ENCODE measurements around the gene METTL8.
A peak's percentile ranks its signal among the peaks of the same experiment; 100 is the strongest.
"Not testable (repeated sequence)": the region's sequence is repeated elsewhere in the genome, so short reads cannot be mapped to it uniquely, and the experiment has no call there.

METTL8 gene

GRCh38 chr2:171430516-171431410 is 3.0 kb downstream of the METTL8 start:
- DNase-seq = no peak

- DNase-seq = not testable (repeated sequence)
These were observed 10.9 kb downstream of the METTL8 start for GRCh38 chr2:171422710-171423495.

- DNase-seq = no peak
These were observed 12.8 kb downstream of the METTL8 start for GRCh38 chr2:171420728-171421563.

GRCh38 chr2:171419333-171419732 is 14.5 kb downstream of the METTL8 start:
- DNase-seq = no peak

- peak; percentile 79 to 80 for DNase-seq
These were observed 17.5 kb downstream of the METTL8 start for GRCh38 chr2:171416009-171416926.

- not testable (repeated sequence) for DNase-seq
These were observed 19.1 kb downstream of the METTL8 start for GRCh38 chr2:171414645-171415044.

GRCh38 chr2:171412571-171413175 is 21.1 kb downstream of the METTL8 start:
- DNase-seq = no peak

- DNase-seq = no peak
These were observed 21.9 kb downstream of the METTL8 start for GRCh38 chr2:171411791-171412483.

- no peak for DNase-seq
These were observed 22.6 kb downstream of the METTL8 start for GRCh38 chr2:171411214-171411613.

GRCh38 chr2:171410624-171411023 is 23.2 kb downstream of the METTL8 start:
- DNase-seq = no peak

GRCh38 chr2:171410101-171410500 is 23.7 kb downstream of the METTL8 start:
- no peak for DNase-seq

GRCh38 chr2:171409436-171409971 is 24.3 kb downstream of the METTL8 start:
- peak in 1 of 2 donors; percentile 13 for DNase-seq

- no peak for DNase-seq
These were observed 26.1 kb downstream of the METTL8 start for GRCh38 chr2:171407676-171408044.

- DNase-seq = no peak
These were observed 26.6 kb downstream of the METTL8 start for GRCh38 chr2:171407030-171407675.

GRCh38 chr2:171406044-171406443 is 27.7 kb downstream of the METTL8 start:
- DNase-seq = peak in 1 of 2 donors; percentile 15

GRCh38 chr2:171405546-171405945 is 28.2 kb downstream of the METTL8 start:
- no peak for DNase-seq

GRCh38 chr2:171404719-171405118 is 29.1 kb downstream of the METTL8 start:
- DNase-seq = no peak

- no peak for DNase-seq
These were observed 29.5 kb downstream of the METTL8 start for GRCh38 chr2:171404261-171404660.

GRCh38 chr2:171402906-171403580 is 30.7 kb downstream of the METTL8 start:
- DNase-seq = no peak
